Ascending aorta (tissue), 2 donors: ENCODE results near the gene SHB. TPM values are rescaled to one million over a fixed set of nuclear protein-coding genes. Genes with fewer than 3 reads are reported as not detected.

Source experiments
- DNase-seq, 2 donors: peaks; one replicate each; pipeline ENCODE4 v3.0.0-alpha.2; 2019; ENCODE audit warnings: low spot score in 2 of 2
- H3K27ac ChIP-seq, 2 donors: fragments of 200-600 bp; sonication (generic); one replicate each; pipeline ENCODE4 v1.5.1; 2016 to 2017; ENCODE audit warnings: mild to moderate bottlenecking in 1 of 2
- H3K27me3 ChIP-seq: fragments of 200-600 bp; sonication (generic); one replicate; pipeline ENCODE4 v1.5.1; 2017
- H3K36me3 ChIP-seq, 2 donors: fragments of 200-600 bp; sonication (generic); one replicate each; pipeline ENCODE4 v1.5.1; 2016
- H3K4me1 ChIP-seq, 2 donors: fragments of 200-600 bp; sonication (generic); one replicate each; pipeline ENCODE4 v1.5.1; 2016 to 2017; ENCODE audit warnings: mild to moderate bottlenecking in 1 of 2
- H3K4me3 ChIP-seq, 2 donors: fragments of 200-600 bp; sonication (generic); one replicate each; pipeline ENCODE4 v1.5.1; 2016 to 2017; ENCODE audit warnings: mild to moderate bottlenecking in 1 of 2
- H3K9me3 ChIP-seq, 2 donors: fragments of 200-600 bp; sonication (generic); one replicate each; pipeline ENCODE4 v1.5.1; 2016
- CTCF ChIP-seq, 3 experiments: fragments of 200-600 bp in 2 of 3; fragments of 450-650 bp in 1 of 3; sonication (generic) in 2 of 3; IDR thresholded peaks; one replicate each; pipeline ENCODE4 v1.5.1; 2016 to 2019; ENCODE audit warnings: antibody characterized with exemption in 3 of 3, mild to moderate bottlenecking in 1 of 3, moderate library complexity in 1 of 3
- intact Hi-C: fragments of 100-400 bp; cut with DNase I; formaldehyde crosslinking; loops from one replicate; pipeline ENCODE4 v1.15.1; 2023
- total RNA-seq: library from RNA; depleted of rRNA; stranded (reverse); fragments of >200 nt; gene quantifications from one replicate; pipeline ENCODE4 v1.1.0, GENCODE V29; 2016

The SHB gene
- total RNA-seq, 1 donor from 2014 or later: 77.8 TPM

- TF ChIP-seq CTCF (IDR thresholded peaks at IDR 0.05): no peak
- intact Hi-C loops: no loop called here
- Histone ChIP-seq H3K9me3 (no peaks in the 10 kb centered on the region), H3K27me3 (no peaks in the 10 kb centered on the region), H3K4me1 (peaks cover 3 to 27% of the 10 kb centered on the region in 2 donors), H3K36me3 (no peaks in the 10 kb centered on the region), H3K4me3 (peak overlapping the region in 1 of 2 donors; percentile 87), H3K27ac (peak overlapping the region; percentile 87 to 99)
- DNase-seq: no peak
These were observed 4.1 kb downstream of the SHB start for GRCh38 chr9:38064842-38065368.

GRCh38 chr9:38063363-38063707 lies 5.7 kb downstream of the SHB start:
- H3K4me1 ChIP-seq: peaks cover 7 to 35% of the 10 kb centered on the region in 2 donors
- DNase-seq: no peak

GRCh38 chr9:38062498-38063362 lies 6.3 kb downstream of the SHB start:
- Histone ChIP-seq H3K9me3 (no peaks in the 10 kb centered on the region), H3K36me3 (no peaks in the 10 kb centered on the region), H3K4me1 (peaks cover 7 to 41% of the 10 kb centered on the region in 2 donors), H3K27ac (peak overlapping the region; percentile 43 to 65), H3K4me3 (no peak overlapping the region), H3K27me3 (no peaks in the 10 kb centered on the region)
- TF ChIP-seq CTCF (IDR thresholded peaks at IDR 0.05): no peak
- intact Hi-C loops: no loop called here
- no peak for DNase-seq

More at GRCh38 chr9:38063363-38063707, 5.7 kb downstream of the SHB start:
- Histone ChIP-seq H3K36me3 (no peaks in the 10 kb centered on the region), H3K9me3 (no peaks in the 10 kb centered on the region), H3K27me3 (no peaks in the 10 kb centered on the region), H3K4me3 (no peak overlapping the region), H3K27ac (peak overlapping the region; percentile 43 to 58)
- intact Hi-C loops: no loop called here
- no peak for TF ChIP-seq CTCF (IDR thresholded peaks at IDR 0.05)

GRCh38 chr9:38062106-38062497 lies 6.9 kb downstream of the SHB start:
- Histone ChIP-seq H3K27ac (peak overlapping the region; percentile 43 to 65), H3K4me1 (peaks cover 7 to 47% of the 10 kb centered on the region in 2 donors), H3K27me3 (no peaks in the 10 kb centered on the region), H3K4me3 (no peak overlapping the region), H3K36me3 (no peaks in the 10 kb centered on the region), H3K9me3 (no peaks in the 10 kb centered on the region)
- no peak for TF ChIP-seq CTCF (IDR thresholded peaks at IDR 0.05)
- intact Hi-C loops: no loop called here
- DNase-seq: no peak

- Histone ChIP-seq H3K27me3 (no peaks in the 10 kb centered on the region), H3K4me3 (no peak overlapping the region), H3K4me1 (peaks cover 7 to 47% of the 10 kb centered on the region in 2 donors), H3K27ac (peak overlapping the region; percentile 22 to 65), H3K36me3 (no peaks in the 10 kb centered on the region), H3K9me3 (no peaks in the 10 kb centered on the region)
- DNase-seq: no peak
- intact Hi-C loops: no loop called here
- TF ChIP-seq CTCF (IDR thresholded peaks at IDR 0.05): no peak
These were observed 7.6 kb downstream of the SHB start for GRCh38 chr9:38061326-38061977.
